Measurements from ENCODE around the gene UVSSA. TPM values are rescaled to one million over a fixed set of nuclear protein-coding genes. Genes with fewer than 3 reads are reported as not detected.

Gene UVSSA
- total RNA-seq, 1 donor from 2014 or later: 22.8 TPM

DNA sequence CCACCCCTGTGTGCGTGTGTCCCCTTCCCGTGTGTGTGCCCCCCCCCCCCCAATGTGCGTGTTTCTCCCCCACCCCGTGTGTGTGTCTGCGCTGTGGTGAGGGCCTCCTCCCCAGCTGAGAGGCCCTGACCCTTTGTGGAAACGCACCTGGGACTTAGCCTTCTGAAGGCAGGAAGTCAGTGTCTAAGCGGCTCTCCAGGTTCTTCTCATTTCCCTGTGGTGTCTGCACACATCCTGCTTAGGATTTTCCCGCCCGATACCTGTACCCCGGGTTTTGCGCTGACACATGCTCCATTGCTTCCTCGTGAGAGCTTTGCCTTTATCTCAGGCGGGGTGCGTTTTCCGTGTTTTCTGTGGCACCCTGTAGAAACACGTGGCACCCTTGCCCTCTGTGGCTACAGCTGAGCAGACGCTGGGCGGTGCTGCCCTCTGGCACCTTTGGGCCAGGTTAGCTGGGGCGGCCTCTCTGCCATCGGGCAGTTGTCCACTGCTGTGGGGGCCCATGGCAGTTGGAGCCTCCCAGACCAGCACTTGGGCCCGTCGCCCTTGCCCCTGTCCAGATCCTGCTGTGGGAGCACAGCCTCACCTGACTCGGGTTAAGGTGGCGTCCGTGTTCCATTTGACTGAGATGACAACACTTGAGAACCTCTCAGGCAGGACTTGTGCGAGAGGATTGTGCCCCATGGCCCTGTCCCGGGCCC lies 31.0 kb upstream of the UVSSA start:
- H3K4me3 Mint-ChIP-seq: no peak overlapping the region
- H3K27ac Mint-ChIP-seq (ENCODE audit: unreplicated experiment): no peak overlapping the region
- peaks cover 37% of the 10 kb centered on the region for H3K36me3 Mint-ChIP-seq (ENCODE audit: low read depth)
- DNase-seq (ENCODE audit: low read depth, low spot score): no peak
- H3K27me3 Mint-ChIP-seq (ENCODE audit: low read depth): no peaks in the 10 kb centered on the region
- H3K4me1 Mint-ChIP-seq: no peaks in the 10 kb centered on the region
- TF ChIP-seq, protein P1, sequence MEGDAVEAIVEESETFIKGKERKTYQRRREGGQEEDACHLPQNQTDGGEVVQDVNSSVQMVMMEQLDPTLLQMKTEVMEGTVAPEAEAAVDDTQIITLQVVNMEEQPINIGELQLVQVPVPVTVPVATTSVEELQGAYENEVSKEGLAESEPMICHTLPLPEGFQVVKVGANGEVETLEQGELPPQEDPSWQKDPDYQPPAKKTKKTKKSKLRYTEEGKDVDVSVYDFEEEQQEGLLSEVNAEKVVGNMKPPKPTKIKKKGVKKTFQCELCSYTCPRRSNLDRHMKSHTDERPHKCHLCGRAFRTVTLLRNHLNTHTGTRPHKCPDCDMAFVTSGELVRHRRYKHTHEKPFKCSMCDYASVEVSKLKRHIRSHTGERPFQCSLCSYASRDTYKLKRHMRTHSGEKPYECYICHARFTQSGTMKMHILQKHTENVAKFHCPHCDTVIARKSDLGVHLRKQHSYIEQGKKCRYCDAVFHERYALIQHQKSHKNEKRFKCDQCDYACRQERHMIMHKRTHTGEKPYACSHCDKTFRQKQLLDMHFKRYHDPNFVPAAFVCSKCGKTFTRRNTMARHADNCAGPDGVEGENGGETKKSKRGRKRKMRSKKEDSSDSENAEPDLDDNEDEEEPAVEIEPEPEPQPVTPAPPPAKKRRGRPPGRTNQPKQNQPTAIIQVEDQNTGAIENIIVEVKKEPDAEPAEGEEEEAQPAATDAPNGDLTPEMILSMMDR (conservative IDR thresholded peaks at IDR 0.05): no peak
- peaks cover 3% of the 10 kb centered on the region for H3K9me3 Mint-ChIP-seq

DNA sequence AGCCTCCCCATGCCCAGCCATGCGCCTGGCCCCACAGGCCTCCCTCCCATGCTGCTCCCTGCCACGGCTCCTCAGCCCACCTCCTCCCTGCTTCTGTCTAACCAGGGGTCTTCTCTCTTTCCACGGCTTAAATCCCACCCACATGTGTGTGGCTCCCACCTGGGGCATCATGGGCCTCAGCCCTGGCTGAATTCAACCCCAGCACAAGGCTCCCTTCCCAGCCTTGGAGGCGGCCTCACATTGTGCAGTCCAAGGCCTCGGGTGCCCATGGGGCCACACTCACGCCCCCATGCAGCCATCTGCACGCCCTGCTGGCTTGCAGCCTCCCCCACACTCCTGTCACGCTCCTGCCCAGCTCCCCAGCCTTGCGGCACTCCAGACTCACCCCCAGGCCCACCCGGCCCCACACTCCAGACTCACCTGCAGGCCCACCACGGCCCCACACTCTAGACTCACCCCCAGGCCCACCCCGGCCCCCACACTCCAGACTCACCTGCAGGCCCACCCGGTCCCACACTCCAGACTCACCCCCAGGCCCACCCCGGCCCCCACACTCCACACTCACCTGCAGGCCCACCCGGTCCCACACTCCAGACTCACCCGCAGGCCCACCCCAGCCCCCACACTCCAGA lies 30.4 kb upstream of the UVSSA start:
- Mint-ChIP-seq H3K27ac (ENCODE audit: unreplicated experiment) (no peak overlapping the region), H3K9me3 (peaks cover 3% of the 10 kb centered on the region), H3K4me1 (no peaks in the 10 kb centered on the region), H3K36me3 (ENCODE audit: low read depth) (peaks cover 41% of the 10 kb centered on the region), H3K27me3 (ENCODE audit: low read depth) (no peaks in the 10 kb centered on the region), H3K4me3 (no peak overlapping the region)
- TF ChIP-seq, protein P1 (conservative IDR thresholded peaks at IDR 0.05): no peak
- no peak for DNase-seq (ENCODE audit: low read depth, low spot score)

DNA sequence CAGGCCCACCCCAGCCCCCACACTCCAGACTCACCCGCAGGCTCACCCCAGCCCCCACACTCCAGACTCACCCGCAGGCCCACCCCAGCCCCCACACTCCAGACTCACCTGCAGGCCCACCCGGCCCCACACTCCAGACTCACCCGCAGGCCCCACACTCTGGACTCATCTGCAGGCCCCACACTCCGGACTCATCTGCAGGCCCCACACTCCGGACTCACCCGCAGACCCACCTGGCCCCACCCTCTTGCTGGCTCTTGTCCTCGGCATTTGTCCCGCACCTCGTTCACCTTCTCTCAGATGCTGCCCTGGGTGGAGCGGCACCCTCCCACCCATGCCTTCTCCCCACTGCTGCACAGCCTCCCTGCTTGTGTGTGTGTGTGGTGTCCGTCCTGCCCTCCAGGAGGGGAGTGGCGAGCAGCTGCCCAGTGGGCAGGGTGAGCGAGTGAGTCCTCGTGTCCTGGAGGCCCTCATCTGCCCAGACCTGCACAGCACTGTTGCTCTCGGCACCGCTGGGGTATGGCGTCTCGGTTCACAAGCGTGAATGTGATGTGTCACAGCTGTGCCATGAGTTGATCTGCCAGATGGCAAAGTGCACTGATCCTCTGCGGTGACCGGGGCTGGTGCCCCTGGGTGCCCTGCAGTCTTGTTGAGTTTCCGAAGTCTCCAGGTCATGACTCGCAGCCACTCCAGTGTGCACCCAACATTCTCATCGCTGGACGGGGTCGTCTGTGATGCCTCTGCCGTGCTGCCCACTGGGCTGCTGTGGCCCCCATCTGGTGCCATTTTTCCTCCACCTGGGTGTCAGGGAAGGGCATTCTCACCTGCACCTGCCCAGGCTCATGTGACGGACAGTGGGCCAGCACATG lies 29.6 kb upstream of the UVSSA start:
- Mint-ChIP-seq H3K36me3 (ENCODE audit: low read depth) (peaks cover 41% of the 10 kb centered on the region), H3K4me1 (no peaks in the 10 kb centered on the region), H3K9me3 (peaks cover 3% of the 10 kb centered on the region), H3K27ac (ENCODE audit: unreplicated experiment) (no peak overlapping the region), H3K4me3 (no peak overlapping the region), H3K27me3 (ENCODE audit: low read depth) (no peaks in the 10 kb centered on the region)
- TF ChIP-seq, protein P1 (conservative IDR thresholded peaks at IDR 0.05): no peak
- no peak for DNase-seq (ENCODE audit: low read depth, low spot score)

DNA sequence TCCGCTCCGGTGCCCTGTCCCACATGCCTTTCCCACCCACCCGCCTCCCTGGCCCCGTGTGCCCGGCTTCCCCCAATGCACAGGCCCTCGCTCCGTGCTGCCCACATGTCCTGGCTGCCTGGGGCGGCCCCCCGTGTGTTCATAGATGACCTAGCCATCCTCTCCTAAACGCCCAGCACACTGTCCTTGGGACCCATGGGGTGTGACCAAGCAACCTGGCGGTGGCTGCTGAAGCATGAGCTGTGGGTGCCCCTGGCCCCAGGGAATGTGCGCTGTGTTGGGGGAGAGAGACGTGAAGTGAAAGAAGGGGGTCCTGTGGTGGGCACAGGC lies 29.0 kb upstream of the UVSSA start:
- H3K27ac Mint-ChIP-seq (ENCODE audit: unreplicated experiment): no peak overlapping the region
- H3K36me3 Mint-ChIP-seq (ENCODE audit: low read depth): peaks cover 36% of the 10 kb centered on the region
- peaks cover 3% of the 10 kb centered on the region for H3K9me3 Mint-ChIP-seq
- H3K4me3 Mint-ChIP-seq: no peak overlapping the region
- TF ChIP-seq, protein P1 (conservative IDR thresholded peaks at IDR 0.05): no peak
- no peak for DNase-seq (ENCODE audit: low read depth, low spot score)
- H3K27me3 Mint-ChIP-seq (ENCODE audit: low read depth): no peaks in the 10 kb centered on the region
- no peaks in the 10 kb centered on the region for H3K4me1 Mint-ChIP-seq

DNA sequence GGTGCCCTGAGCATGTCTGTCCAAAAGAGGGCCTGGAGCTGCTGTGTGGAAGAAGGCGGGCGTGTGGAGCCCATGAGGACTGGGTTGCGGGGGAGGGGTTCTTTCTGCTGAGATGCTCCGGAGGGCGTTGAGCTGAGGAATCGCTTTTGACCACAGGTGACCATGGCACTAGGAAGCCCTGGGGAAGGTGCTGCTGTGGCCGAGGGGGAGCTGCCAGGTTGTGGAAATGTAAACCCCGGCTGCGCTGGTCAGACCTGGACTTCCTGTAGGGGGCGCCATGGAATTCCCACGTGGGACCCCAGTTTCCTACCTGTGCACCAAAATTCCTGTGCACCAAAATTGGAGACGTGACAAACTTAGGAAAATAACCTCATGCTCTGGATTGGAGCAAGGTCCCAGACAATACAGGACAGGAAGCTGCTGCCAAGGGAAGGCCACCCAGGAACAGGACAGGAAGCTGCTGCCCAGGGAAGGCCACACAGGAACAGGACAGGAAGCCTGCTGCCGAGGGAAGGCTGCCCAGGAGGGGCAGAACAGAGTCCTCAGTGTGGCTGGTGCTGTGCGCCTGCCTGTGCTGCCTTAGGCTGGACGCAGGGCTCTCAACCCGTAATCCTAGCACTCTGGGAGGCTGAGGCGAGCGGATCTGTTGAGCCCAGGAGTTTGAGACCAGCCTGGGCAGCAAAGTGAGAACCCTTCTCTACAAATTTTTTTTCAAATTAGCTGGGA lies 28.4 kb upstream of the UVSSA start:
- no peak overlapping the region for H3K4me3 Mint-ChIP-seq
- H3K36me3 Mint-ChIP-seq (ENCODE audit: low read depth): peaks cover 31% of the 10 kb centered on the region
- H3K27ac Mint-ChIP-seq (ENCODE audit: unreplicated experiment): no peak overlapping the region
- no peak for DNase-seq (ENCODE audit: low read depth, low spot score)
- peaks cover 3% of the 10 kb centered on the region for H3K9me3 Mint-ChIP-seq
- TF ChIP-seq, protein P1 (conservative IDR thresholded peaks at IDR 0.05): peak; percentile 30
- H3K4me1 Mint-ChIP-seq: no peaks in the 10 kb centered on the region
- no peaks in the 10 kb centered on the region for H3K27me3 Mint-ChIP-seq (ENCODE audit: low read depth)

All from neural crest cell (in vitro differentiated cells).